GM19395 (cell line): ENCODE measurements around the gene ANP32E.
A peak's percentile ranks its signal among the peaks of the same experiment; 100 is the strongest.
"Not testable (repeated sequence)": the region's sequence is repeated elsewhere in the genome, so short reads cannot be mapped to it uniquely, and the experiment has no call there.

ENCODE experiments used
- ATAC-seq: cut with Tn5 transposase; IDR thresholded peaks from one replicate; pipeline ENCODE4 v1.9.1; 2021; ENCODE audit warnings: mild to moderate bottlenecking, moderate library complexity; ENCODE audit not compliant: unreplicated experiment

ANP32E gene

GRCh38 chr1:150214099-150214756 lies 21.7 kb downstream of the ANP32E start:
- not testable (repeated sequence) for ATAC-seq

- peak; percentile 91 for ATAC-seq
Observed at GRCh38 chr1:150213170-150214098, 22.5 kb downstream of the ANP32E start.

- ATAC-seq = no peak
Observed at GRCh38 chr1:150212070-150212469, 23.8 kb downstream of the ANP32E start.

GRCh38 chr1:150210706-150211105 lies 25.2 kb downstream of the ANP32E start:
- ATAC-seq = no peak

- no peak for ATAC-seq
Observed at GRCh38 chr1:150210091-150210490, 25.8 kb downstream of the ANP32E start.

GRCh38 chr1:150208460-150208859 lies 27.5 kb downstream of the ANP32E start:
- not testable (repeated sequence) for ATAC-seq

GRCh38 chr1:150207281-150207971 lies 28.5 kb downstream of the ANP32E start:
- no peak for ATAC-seq

- no peak for ATAC-seq
Observed at GRCh38 chr1:150196417-150196816, 39.5 kb downstream of the ANP32E start.

GRCh38 chr1:150194381-150195031 lies 41.4 kb downstream of the ANP32E start:
- no peak for ATAC-seq

- ATAC-seq = no peak
Observed at GRCh38 chr1:150192012-150192411, 43.9 kb downstream of the ANP32E start.

- no peak for ATAC-seq
Observed at GRCh38 chr1:150187560-150187931, 48.4 kb downstream of the ANP32E start.

GRCh38 chr1:150186789-150187559 lies 48.9 kb downstream of the ANP32E start:
- ATAC-seq = no peak

- not testable (repeated sequence) for ATAC-seq
Observed at GRCh38 chr1:150186438-150186788, 49.5 kb downstream of the ANP32E start.

GRCh38 chr1:150185481-150185880 lies 50.4 kb downstream of the ANP32E start:
- ATAC-seq = no peak

GRCh38 chr1:150183061-150183460 lies 52.9 kb downstream of the ANP32E start:
- ATAC-seq = no peak

GRCh38 chr1:150182247-150182646 lies 53.7 kb downstream of the ANP32E start:
- no peak for ATAC-seq

GRCh38 chr1:150180474-150180873 lies 55.4 kb downstream of the ANP32E start:
- no peak for ATAC-seq

GRCh38 chr1:150179867-150180266 lies 56.0 kb downstream of the ANP32E start:
- no peak for ATAC-seq

GRCh38 chr1:150178548-150178947 lies 57.4 kb downstream of the ANP32E start:
- no peak for ATAC-seq

- ATAC-seq = no peak
Observed at GRCh38 chr1:150176593-150176992, 59.3 kb downstream of the ANP32E start.
